Peyer's patch (tissue), 4 donors: Measurements from ENCODE around the gene MAB21L2. TPM values are rescaled to one million over a fixed set of nuclear protein-coding genes. Genes with fewer than 3 reads are reported as not detected.
A peak's percentile ranks its signal among the peaks of the same experiment; 100 is the strongest.
"Not testable (repeated sequence)": the region's sequence is repeated elsewhere in the genome, so short reads cannot be mapped to it uniquely, and the experiment has no call there.

Experiments
- DNase-seq, 3 donors: peaks; one replicate each; pipeline ENCODE4 v3.0.0-alpha.2; 2017 to 2019
- H3K27ac ChIP-seq, 4 donors: fragments of 200-600 bp; sonication (generic); one replicate each; pipeline ENCODE4 v1.5.1; 2016 to 2019
- H3K27me3 ChIP-seq, 2 donors: fragments of 200-600 bp; sonication (generic); one replicate each; pipeline ENCODE4 v1.5.1; 2019
- H3K36me3 ChIP-seq, 3 donors: fragments of 200-600 bp; sonication (generic); one replicate each; pipeline ENCODE4 v1.5.1; 2016 to 2019
- H3K4me1 ChIP-seq, 4 donors: fragments of 200-600 bp; sonication (generic); one replicate each; pipeline ENCODE4 v1.5.1; 2016 to 2019
- H3K4me3 ChIP-seq, 4 donors: fragments of 200-600 bp; sonication (generic); 1 replicate in 3 of 4; 2 replicates in 1 of 4; pipeline ENCODE4 v1.5.1; 2016 to 2019; ENCODE audit warnings: mild to moderate bottlenecking in 1 of 4
- H3K9me3 ChIP-seq, 4 donors: fragments of 200-600 bp; sonication (generic); one replicate each; pipeline ENCODE4 v1.5.1; 2016 to 2019; ENCODE audit warnings: mild to moderate bottlenecking in 1 of 4
- POLR2A ChIP-seq, 2 donors: fragments of 450-650 bp; IDR thresholded peaks; one replicate each; pipeline ENCODE4 v1.5.1; 2017; ENCODE audit warnings: antibody characterized with exemption in 2 of 2, mild to moderate bottlenecking in 2 of 2, moderate library complexity in 2 of 2
- total RNA-seq, 4 donors: library from RNA; depleted of rRNA; stranded (reverse); fragments of >200 nt; gene quantifications; one replicate each; pipeline ENCODE4 v1.1.0, GENCODE V29; 2016
- TF ChIP-seq, protein P1 (sequence below), 6 experiments: fragments of 450-650 bp in 4 of 6; fragments of 200-600 bp in 2 of 6; sonication (generic) in 1 of 6; IDR thresholded peaks; one replicate each; pipeline ENCODE4 v1.5.1; 2017 to 2019; ENCODE audit warnings: antibody characterized with exemption in 6 of 6, mild to moderate bottlenecking in 3 of 6, moderate library complexity in 1 of 6

MAB21L2 gene
- total RNA-seq, 4 donors from 2014 or later, result 3.9 to 55.3 (median 18.7) TPM

DNA sequence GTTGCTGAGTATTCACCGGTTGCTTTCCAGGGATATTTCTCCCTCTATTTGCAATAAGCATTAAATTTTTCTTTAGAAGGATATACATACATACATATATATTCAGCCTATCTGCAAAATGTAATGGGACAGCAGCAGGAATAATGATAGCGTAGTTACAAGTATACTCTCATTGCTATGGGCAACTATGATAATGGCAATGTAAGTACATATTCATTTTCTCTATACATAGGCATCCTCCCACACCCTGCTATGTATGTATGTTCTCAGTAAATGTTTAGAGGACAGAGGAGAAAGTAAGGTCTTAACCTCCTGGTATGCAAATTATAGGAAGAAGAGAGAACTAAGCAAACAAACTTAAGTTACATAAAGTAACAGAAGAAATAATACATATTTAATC, 19.7 kb upstream of the MAB21L2 start:
- no peak for DNase-seq
- H3K36me3 ChIP-seq, result peaks cover 0 to 7% (median 0%) of the 10 kb centered on the region in 3 donors
- H3K27me3 ChIP-seq, result no peaks in the 10 kb centered on the region
- no peaks in the 10 kb centered on the region for H3K4me1 ChIP-seq
- H3K9me3 ChIP-seq, result no peaks in the 10 kb centered on the region
- H3K27ac ChIP-seq, result no peak overlapping the region
- TF ChIP-seq POLR2A (IDR thresholded peaks at IDR 0.05), result no peak
- TF ChIP-seq, protein P1, sequence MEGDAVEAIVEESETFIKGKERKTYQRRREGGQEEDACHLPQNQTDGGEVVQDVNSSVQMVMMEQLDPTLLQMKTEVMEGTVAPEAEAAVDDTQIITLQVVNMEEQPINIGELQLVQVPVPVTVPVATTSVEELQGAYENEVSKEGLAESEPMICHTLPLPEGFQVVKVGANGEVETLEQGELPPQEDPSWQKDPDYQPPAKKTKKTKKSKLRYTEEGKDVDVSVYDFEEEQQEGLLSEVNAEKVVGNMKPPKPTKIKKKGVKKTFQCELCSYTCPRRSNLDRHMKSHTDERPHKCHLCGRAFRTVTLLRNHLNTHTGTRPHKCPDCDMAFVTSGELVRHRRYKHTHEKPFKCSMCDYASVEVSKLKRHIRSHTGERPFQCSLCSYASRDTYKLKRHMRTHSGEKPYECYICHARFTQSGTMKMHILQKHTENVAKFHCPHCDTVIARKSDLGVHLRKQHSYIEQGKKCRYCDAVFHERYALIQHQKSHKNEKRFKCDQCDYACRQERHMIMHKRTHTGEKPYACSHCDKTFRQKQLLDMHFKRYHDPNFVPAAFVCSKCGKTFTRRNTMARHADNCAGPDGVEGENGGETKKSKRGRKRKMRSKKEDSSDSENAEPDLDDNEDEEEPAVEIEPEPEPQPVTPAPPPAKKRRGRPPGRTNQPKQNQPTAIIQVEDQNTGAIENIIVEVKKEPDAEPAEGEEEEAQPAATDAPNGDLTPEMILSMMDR (IDR thresholded peaks at IDR 0.05), result no peak
- H3K4me3 ChIP-seq, result no peak overlapping the region

DNA sequence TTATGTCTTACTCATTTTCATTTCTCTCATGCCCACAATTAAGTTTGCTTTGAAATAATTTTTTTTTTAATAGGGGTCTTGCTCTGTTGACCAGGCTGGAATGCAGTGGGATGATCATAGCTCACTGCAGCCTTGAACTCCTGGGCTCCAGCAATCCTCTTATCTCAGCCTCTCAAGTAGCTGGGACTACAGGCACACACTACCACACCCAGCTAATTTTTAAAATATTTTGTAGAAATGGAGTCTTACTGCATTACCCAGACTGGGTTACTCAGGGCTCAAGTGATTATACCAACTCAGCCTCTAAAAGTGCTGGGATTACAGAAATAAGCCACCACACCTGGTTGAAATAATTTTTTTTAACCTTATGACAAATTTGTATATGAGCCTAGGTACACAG, 19.2 kb upstream of the MAB21L2 start:
- no peaks in the 10 kb centered on the region for H3K27me3 ChIP-seq
- H3K4me1 ChIP-seq, result no peaks in the 10 kb centered on the region
- H3K9me3 ChIP-seq, result no peaks in the 10 kb centered on the region
- no peak for DNase-seq
- H3K27ac ChIP-seq, result no peak overlapping the region
- no peak for TF ChIP-seq POLR2A (IDR thresholded peaks at IDR 0.05)
- TF ChIP-seq, protein P1 (IDR thresholded peaks at IDR 0.05), result no peak
- peaks cover 0 to 7% (median 0%) of the 10 kb centered on the region in 3 donors for H3K36me3 ChIP-seq
- no peak overlapping the region for H3K4me3 ChIP-seq

DNA sequence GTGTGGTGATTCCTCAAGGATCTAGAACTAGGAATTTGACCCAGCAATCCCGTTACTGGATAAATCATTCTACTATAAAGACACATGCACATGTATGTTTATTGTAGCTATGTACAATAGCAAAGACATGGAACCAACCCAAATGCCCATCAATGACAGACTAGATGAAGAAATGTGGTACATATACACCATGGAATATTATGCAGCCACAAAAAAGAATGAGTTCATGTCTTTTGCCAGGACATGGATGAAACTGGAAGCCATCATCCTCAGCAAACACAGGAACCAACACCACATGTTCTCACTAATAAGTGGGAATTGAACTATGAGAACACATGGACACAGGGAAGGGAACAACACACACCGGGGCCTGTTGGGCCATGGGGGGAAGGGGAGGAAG, 17.0 kb upstream of the MAB21L2 start:
- not testable (repeated sequence) for DNase-seq, H3K4me1 ChIP-seq, H3K9me3 ChIP-seq, H3K36me3 ChIP-seq, H3K27ac ChIP-seq, H3K27me3 ChIP-seq, H3K4me3 ChIP-seq

DNA sequence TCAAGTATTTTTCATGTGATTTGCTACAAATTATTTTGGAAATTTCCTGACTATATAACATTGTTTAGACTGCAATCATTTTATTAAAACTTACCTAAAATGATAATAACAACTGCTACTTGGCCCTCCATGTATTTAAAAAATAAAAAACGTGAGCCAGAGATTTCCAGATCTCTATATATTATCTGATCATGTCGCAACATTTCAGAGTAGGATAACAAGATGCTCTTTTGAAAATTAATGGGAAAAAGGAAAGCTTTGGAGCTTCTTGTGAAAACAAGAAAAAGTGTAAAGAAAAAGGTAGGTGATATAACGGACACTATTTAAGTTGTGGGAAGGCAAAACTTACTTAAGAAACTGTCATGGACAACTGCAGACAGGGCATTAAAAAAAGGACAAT, 14.9 kb upstream of the MAB21L2 start:
- TF ChIP-seq, protein P1 (IDR thresholded peaks at IDR 0.05), result no peak
- TF ChIP-seq POLR2A (IDR thresholded peaks at IDR 0.05), result no peak
- Histone ChIP-seq H3K27ac (no peak overlapping the region), H3K4me1 (no peaks in the 10 kb centered on the region), H3K27me3 (no peaks in the 10 kb centered on the region), H3K36me3 (peaks cover 0 to 7% (median 0%) of the 10 kb centered on the region in 3 donors), H3K4me3 (no peak overlapping the region), H3K9me3 (no peaks in the 10 kb centered on the region)
- no peak for DNase-seq

DNA sequence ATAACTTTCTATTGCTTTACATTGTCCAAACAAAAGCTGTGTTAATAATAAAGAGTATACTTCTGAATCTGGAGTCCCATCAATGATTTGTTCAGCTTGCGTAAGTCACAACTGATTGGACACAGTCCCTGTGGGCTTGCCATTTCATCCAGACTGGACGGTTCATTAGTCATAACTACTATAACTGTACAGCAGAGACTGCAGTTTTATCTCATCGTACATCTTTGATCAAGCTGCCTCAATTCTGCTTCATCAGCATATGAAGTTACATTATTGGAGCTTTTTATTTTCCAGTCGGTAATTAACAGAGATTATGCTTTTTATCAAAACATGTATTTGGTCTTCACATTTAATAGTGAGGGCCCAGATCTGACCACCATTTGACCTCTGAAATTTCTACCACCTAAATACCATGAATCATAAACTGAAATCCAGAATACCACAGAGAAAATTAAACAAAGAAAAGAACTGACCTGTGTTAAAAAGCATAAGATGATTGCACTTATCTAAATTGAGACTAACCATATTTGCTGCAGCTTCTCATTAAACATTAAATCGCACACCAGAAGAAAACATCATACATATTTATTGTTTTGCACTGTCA, 12.5 kb upstream of the MAB21L2 start:
- no peaks in the 10 kb centered on the region for H3K9me3 ChIP-seq
- no peak overlapping the region for H3K4me3 ChIP-seq
- H3K4me1 ChIP-seq, result peaks cover 0 to 7% (median 0%) of the 10 kb centered on the region in 4 donors
- no peaks in the 10 kb centered on the region for H3K27me3 ChIP-seq
- peak overlapping the region in 1 of 4 donors; percentile 7 for H3K27ac ChIP-seq
- DNase-seq, result no peak
- H3K36me3 ChIP-seq, result peaks cover 0 to 7% (median 0%) of the 10 kb centered on the region in 3 donors
- no peak for TF ChIP-seq POLR2A (IDR thresholded peaks at IDR 0.05)
- TF ChIP-seq, protein P1 (IDR thresholded peaks at IDR 0.05), result no peak

DNA sequence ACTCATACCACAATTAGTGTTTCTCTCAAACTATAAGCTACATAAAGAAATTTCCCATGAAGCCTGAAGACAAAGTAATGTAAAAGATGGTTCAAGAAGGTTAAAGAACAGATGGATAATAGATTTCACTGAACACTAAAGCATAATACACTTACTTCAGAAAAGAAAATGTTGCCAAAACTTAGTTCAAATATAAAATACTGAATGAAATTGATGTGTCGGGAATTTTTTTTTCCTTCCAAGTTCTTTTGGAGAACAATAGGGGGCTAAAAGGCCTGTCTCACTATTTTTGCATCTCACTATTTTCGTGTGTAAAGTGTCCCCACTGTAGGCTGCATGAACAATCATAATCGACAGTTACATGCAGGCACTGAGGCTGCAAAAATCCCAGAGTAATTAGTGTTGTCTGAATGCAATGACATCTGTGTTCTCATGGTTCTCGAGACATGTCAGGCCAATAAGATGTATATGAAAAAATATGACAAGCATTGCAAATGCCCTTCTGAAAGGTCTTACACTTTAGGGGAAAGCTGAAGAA, 11.9 kb upstream of the MAB21L2 start:
- TF ChIP-seq POLR2A (IDR thresholded peaks at IDR 0.05), result no peak
- TF ChIP-seq, protein P1 (IDR thresholded peaks at IDR 0.05), result no peak
- no peaks in the 10 kb centered on the region for H3K27me3 ChIP-seq
- peaks cover 0 to 7% (median 0%) of the 10 kb centered on the region in 4 donors for H3K4me1 ChIP-seq
- peaks cover 0 to 3% (median 0%) of the 10 kb centered on the region in 3 donors for H3K36me3 ChIP-seq
- H3K4me3 ChIP-seq, result no peak overlapping the region
- no peaks in the 10 kb centered on the region for H3K9me3 ChIP-seq
- peak overlapping the region in 1 of 4 donors; percentile 7 for H3K27ac ChIP-seq
- no peak for DNase-seq
